ENCODE results near the gene ADAM33. TPM values are rescaled to one million over a fixed set of nuclear protein-coding genes. Genes with fewer than 3 reads are reported as not detected.

The ADAM33 gene
- total and polyA plus RNA-seq, 2 of the 8 experiments (the other 6 are each of a cell fraction or from before 2014, with no cell fraction given): 4.2 to 6.0 TPM

Other genes with a start within 250 kb of the ADAM33 start
- gene ATRN, start 211.0 kb downstream of the ADAM33 start, total RNA-seq (2021; fragmentation: NEBNext Ultra II Directional; extraction: Animal tissue kit (Norgen Biotek cat#: 25700)): 16.6 and 17.4 TPM in 2 replicates
- 10.0 and 12.0 TPM in 2 replicates for gene ATRN, start 211.0 kb downstream of the ADAM33 start, polyA plus RNA-seq (2011; rRNA removed)
- gene GFRA4, start 18.6 kb downstream of the ADAM33 start, total RNA-seq (2021; fragmentation: NEBNext Ultra II Directional; extraction: Animal tissue kit (Norgen Biotek cat#: 25700)): not detected in 2 replicates
- gene GFRA4, start 18.6 kb downstream of the ADAM33 start, polyA plus RNA-seq (2011; rRNA removed): 0.05 TPM in 1 of 2 replicates, not detected in the other
- not detected in 2 replicates for gene SIGLEC1, start 30.6 kb upstream of the ADAM33 start, total RNA-seq (2021; fragmentation: NEBNext Ultra II Directional; extraction: Animal tissue kit (Norgen Biotek cat#: 25700))
- gene SIGLEC1, start 30.6 kb upstream of the ADAM33 start, polyA plus RNA-seq (2011; rRNA removed): 0.02 TPM in 2 replicates
- gene HSPA12B, start 50.7 kb upstream of the ADAM33 start, total RNA-seq (2021; fragmentation: NEBNext Ultra II Directional; extraction: Animal tissue kit (Norgen Biotek cat#: 25700)): 4.3 and 4.9 TPM in 2 replicates
- gene HSPA12B, start 50.7 kb upstream of the ADAM33 start, polyA plus RNA-seq (2011; rRNA removed): 2.2 and 3.5 TPM in 2 replicates
- 111 and 117 TPM in 2 replicates for gene ADISSP, start 85.7 kb upstream of the ADAM33 start, total RNA-seq (2021; fragmentation: NEBNext Ultra II Directional; extraction: Animal tissue kit (Norgen Biotek cat#: 25700))
- gene ADISSP, start 85.7 kb upstream of the ADAM33 start, polyA plus RNA-seq (2011; rRNA removed): 141 and 202 TPM in 2 replicates
- gene SPEF1, start 99.4 kb upstream of the ADAM33 start, total RNA-seq (2021; fragmentation: NEBNext Ultra II Directional; extraction: Animal tissue kit (Norgen Biotek cat#: 25700)): 0.65 and 0.71 TPM in 2 replicates
- gene SPEF1, start 99.4 kb upstream of the ADAM33 start, polyA plus RNA-seq (2011; rRNA removed): 0.50 and 0.51 TPM in 2 replicates
- 51.6 and 52.8 TPM in 2 replicates for gene CENPB, start 104.7 kb upstream of the ADAM33 start, total RNA-seq (2021; fragmentation: NEBNext Ultra II Directional; extraction: Animal tissue kit (Norgen Biotek cat#: 25700))
- gene CENPB, start 104.7 kb upstream of the ADAM33 start, polyA plus RNA-seq (2011; rRNA removed): 17.7 and 25.2 TPM in 2 replicates
- 30.3 and 31.2 TPM in 2 replicates for gene CDC25B, start 114.3 kb upstream of the ADAM33 start, total RNA-seq (2021; fragmentation: NEBNext Ultra II Directional; extraction: Animal tissue kit (Norgen Biotek cat#: 25700))
- gene CDC25B, start 114.3 kb upstream of the ADAM33 start, polyA plus RNA-seq (2011; rRNA removed): 21.7 and 32.4 TPM in 2 replicates
- 3.4 and 3.7 TPM in 2 replicates for gene AP5S1, start 138.5 kb upstream of the ADAM33 start, total RNA-seq (2021; fragmentation: NEBNext Ultra II Directional; extraction: Animal tissue kit (Norgen Biotek cat#: 25700))
- gene AP5S1, start 138.5 kb upstream of the ADAM33 start, polyA plus RNA-seq (2011; rRNA removed): 3.3 and 4.0 TPM in 2 replicates
- 24.3 and 24.4 TPM in 2 replicates for gene MAVS, start 164.8 kb upstream of the ADAM33 start, total RNA-seq (2021; fragmentation: NEBNext Ultra II Directional; extraction: Animal tissue kit (Norgen Biotek cat#: 25700))
- gene MAVS, start 164.8 kb upstream of the ADAM33 start, polyA plus RNA-seq (2011; rRNA removed): 9.9 and 12.3 TPM in 2 replicates
- gene PANK2, start 207.4 kb upstream of the ADAM33 start, total RNA-seq (2021; fragmentation: NEBNext Ultra II Directional; extraction: Animal tissue kit (Norgen Biotek cat#: 25700)): 57.5 and 62.0 TPM in 2 replicates
- 14.9 and 17.1 TPM in 2 replicates for gene PANK2, start 207.4 kb upstream of the ADAM33 start, polyA plus RNA-seq (2011; rRNA removed)

All from H1 (cell line).